GM12873 (cell line): ENCODE data around the gene UBN2.

Source experiments
- TF ChIP-seq, protein P1 (sequence below): IDR thresholded peaks from 2 replicates; pipeline ENCODE4 v1.5.1; 2012; ENCODE audit warnings: low read depth, mild to moderate bottlenecking, moderate library complexity, low read length, control low read depth; ENCODE audit not compliant: insufficient read depth; ENCODE audit errors: missing control alignments

The UBN2 gene

DNA sequence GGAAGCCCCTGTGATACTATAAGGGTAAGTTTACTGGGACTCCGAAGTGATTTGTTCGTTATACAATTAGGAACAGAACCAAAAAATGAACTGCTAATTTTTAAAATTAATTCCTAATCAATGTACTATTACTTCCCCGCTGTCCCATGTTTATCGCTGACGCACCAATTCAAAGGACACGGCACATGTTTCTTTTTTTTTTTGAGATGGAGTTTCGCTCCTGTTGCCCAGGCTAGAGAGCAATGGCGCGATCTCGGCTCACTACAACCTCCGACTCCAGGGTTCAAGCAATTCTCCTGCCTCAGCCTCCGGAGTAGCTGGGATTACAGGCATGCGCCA is 108.6 kb downstream of the UBN2 start:
- TF ChIP-seq, protein P1, sequence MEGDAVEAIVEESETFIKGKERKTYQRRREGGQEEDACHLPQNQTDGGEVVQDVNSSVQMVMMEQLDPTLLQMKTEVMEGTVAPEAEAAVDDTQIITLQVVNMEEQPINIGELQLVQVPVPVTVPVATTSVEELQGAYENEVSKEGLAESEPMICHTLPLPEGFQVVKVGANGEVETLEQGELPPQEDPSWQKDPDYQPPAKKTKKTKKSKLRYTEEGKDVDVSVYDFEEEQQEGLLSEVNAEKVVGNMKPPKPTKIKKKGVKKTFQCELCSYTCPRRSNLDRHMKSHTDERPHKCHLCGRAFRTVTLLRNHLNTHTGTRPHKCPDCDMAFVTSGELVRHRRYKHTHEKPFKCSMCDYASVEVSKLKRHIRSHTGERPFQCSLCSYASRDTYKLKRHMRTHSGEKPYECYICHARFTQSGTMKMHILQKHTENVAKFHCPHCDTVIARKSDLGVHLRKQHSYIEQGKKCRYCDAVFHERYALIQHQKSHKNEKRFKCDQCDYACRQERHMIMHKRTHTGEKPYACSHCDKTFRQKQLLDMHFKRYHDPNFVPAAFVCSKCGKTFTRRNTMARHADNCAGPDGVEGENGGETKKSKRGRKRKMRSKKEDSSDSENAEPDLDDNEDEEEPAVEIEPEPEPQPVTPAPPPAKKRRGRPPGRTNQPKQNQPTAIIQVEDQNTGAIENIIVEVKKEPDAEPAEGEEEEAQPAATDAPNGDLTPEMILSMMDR = no peak

DNA sequence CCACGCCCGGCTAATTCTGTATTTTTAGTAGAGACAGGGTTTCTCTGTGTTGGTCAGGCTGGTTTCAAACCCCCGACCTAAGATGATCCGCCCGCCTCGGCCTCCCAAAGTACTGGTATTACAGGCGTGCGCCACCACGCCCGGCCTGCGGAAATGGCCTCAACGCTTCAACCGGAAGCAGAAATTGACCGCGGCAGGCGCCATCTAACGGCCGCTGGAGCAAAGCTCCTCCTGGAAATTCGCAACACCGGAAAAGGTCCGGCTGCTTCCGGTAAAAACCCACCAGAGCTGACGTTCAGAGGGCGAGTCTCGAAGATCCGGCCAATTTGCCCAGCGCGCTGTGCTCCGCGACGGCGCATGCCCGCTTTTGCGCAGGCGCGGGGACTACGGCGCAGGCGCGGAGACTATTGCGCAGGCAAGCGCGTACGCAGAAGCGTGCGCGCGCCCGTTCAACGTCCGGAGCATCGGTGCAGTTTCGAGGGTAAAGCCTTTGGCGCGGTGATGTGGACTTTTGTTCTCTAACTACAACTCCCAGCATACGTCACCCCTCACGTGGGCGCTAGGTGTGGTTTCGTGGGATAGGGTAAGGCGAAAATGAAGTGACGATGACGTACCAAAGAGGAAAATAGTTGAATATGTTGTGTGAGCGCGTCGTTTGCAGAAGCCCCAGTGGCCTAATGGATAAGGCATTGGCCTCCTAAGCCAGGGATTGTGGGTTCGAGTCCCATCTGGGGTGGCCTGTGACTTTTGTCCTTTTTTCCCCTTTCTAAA is 109.2 kb downstream of the UBN2 start:
- TF ChIP-seq, protein P1 = peak; percentile 81

DNA sequence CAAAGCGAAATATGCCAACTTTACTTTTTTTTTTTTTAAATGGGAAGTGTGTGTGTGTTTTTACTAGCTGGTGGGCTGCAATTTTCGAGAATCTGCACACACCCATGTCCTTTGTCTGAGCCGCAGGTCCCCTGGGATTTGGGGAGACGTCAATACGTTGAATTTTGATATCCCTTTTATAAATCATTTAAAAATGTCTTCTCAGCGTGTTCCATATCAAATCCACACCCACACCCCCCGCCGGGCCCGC is 109.7 kb downstream of the UBN2 start:
- TF ChIP-seq, protein P1 = no peak

DNA sequence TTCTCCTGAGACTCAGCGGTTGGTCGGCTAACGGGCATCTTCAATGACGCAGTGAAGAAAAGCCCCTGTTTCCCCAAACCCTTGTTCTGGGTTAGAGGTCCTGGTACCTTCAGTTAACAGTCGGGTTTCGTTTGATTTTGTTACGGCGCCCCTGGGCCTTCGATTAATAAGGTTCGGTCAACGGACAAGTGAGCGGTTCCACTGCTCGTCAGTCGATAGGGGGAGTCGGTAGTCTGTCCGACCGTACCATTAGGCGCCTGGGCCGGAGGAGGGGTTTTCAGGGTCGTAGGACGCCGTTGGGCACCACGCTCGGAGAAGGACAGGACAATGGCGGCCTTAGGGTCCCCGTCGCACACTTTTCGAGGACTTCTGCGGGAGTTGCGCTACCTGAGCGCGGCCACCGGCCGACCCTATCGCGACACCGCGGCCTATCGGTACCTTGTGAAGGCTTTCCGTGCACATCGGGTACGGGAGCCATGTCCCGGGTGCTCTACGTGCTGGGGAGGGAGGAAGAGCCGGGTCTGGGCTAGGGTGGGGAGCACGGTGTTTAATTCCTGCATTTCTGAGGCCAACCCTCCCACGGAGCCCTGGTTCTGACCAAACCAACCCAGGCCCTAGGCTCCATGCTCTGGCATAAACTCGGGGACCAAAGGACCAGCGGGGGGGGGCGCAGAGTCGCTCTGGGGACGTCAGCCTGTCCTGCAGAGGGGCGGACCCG is 110.2 kb downstream of the UBN2 start, which contains the start of gene FMC1:
TSS of gene FMC1 (plus strand) at position 280 of the 718 bp plus-strand sequence. CDS start at position 328, 48 bp downstream.
- TF ChIP-seq, protein P1 = peak; percentile 29

DNA sequence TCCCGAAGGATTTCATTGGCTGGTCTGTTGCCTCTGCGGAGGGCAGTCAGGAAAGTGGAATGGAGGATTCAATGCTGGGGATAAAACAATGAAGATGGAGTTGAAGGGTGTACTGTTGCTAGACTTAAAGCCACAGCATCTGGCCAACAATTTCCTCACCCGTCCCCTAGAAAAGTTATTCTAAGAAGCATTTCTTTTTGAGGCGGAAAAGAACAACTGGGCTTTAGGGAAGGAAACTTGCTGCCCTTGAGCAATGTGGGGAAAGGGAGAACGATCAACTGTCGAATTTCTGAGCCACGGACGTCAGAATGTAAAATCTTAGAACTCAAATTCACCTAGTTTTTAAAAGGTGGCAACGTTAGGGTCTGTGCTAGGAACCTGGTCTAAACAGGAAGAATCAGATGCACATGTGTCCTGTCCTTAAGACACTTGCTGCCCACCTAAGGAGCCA is 110.8 kb downstream of the UBN2 start:
- TF ChIP-seq, protein P1 = no peak

DNA sequence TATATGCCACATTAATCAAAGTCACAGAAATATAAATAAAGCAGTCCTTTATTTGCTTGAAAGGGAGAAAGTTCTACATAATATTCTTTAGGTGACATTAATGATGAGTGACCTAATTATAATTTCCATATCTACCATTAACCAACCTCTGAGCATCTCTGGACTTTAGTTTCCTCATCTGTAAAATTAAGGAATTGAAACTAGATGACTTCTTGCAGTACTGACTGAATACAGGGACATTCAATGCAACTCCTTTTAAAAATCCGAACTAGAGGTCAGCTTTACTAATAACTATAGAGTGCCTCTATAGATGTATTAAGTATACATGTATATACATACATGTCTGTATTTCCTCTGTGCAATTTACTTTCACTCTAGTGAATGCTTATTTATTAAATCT is 114.0 kb downstream of the UBN2 start:
- TF ChIP-seq, protein P1 = no peak

DNA sequence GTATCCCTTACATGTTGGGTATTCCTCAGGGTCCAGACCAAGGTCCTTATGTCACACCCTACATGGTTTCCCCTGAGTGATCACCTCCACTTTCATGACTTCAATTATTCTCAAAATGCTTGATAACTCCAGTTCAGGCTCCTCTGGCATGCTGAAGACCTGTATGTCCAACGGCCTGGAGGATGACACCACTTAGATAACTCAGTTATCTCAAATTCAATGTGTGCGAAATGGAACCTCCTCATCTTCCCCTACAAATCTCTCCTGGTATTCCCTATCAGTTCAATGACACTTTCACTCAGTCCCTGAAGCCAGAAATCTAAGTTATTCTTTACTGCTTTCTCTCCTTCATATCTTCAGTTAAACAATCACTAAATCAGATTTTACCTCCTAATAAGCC is 120.0 kb downstream of the UBN2 start:
- TF ChIP-seq, protein P1 = no peak
